ENCODE measurements around the gene NIF3L1.

Gene NIF3L1

GRCh38 chr2:200888704-200889625 is at the start of gene NIF3L1, which contains the start of gene PPIL3:
Gene NIF3L1, plus strand, starts transcription at chr2:200889371. Its CDS starts 2,573 bp downstream, at chr2:200891944.
Gene PPIL3, minus strand, starts transcription at chr2:200889077. Its CDS starts 1,462 bp downstream, at chr2:200887615.
- peak; percentile 99 for DNase-seq

DNA sequence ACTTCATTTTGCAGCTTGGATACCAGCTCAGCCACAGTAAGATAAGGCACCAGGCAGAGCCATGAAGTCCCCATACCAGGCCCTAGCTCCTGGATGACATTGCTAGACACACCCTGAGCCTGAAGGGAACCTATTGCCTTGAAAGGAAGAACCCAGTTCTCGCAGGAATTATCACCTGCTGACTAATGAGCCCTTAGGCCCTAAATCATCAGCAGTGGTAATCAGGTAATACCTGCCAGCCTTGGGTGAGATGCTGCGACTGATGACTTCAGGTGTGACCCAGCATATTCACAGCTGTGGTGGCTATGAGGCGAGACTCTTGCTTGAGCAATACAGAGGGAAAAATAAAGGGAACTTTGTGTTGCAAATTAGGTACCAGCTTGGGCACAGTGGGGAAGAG is 49.7 kb upstream of the NIF3L1 start:
- no peak for DNase-seq

GRCh38 chr2:200843993-200844948 is 44.9 kb upstream of the NIF3L1 start:
- no peak for DNase-seq

DNA sequence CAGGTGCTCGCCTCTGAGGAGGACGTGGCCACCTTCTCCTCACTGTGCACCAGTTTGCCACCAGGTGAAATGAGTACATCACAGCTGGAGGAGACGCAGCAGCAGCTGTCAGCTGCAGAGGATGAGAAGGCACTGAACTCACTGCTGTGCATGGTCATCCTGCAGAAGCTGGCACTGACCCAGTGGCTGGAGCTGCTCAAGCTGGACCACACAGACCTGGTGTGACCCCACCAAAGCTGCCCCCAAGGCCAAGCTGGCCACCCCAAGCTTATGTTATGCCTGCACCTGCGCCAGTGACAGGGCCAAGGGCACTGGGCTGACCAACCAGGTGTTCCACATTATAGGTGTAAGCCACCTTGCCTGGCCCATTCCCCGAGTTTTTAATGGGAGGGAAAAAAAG is 44.0 kb upstream of the NIF3L1 start:
- no peak for DNase-seq

- no peak for DNase-seq
Observed at GRCh38 chr2:200845669-200846325, 43.4 kb upstream of the NIF3L1 start.

DNA sequence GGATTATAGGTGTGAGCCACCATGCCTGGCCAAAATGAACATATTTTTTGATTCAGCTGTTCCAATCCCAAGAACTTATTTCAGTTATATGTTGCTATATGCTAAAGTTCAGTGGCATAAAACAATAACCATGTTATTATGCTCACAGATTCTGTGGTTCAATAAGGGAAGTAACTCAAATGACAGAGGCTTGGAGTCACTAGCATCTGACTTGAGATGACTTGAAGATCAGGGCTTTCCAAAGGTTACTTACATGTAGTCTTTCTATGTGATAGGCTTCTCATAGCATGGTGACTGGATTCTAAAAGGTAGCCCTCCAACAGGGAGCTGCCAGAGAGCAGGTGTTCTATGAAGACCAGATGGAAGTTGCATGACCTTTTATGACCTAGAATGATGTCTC is 41.9 kb upstream of the NIF3L1 start:
- no peak for DNase-seq

DNA sequence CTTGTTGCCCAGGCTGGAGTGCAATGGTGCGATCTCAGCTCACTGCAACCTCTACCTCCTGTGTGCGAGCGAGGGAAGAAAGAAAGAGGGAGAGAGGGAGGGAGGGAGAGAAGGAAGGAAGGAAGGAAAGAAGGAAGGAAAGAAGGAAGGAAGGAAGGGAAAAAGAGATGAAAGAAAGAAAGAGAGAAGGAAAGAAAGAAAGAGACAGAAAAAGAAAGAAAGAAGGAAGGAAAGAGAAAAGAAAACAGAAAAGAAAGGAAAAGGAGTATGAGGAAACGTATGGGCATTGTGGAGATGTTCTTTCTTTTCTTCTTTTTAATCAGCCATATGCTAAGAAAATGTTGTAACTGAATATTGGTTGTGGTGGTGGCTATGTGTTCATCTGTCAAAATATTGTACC is 41.2 kb upstream of the NIF3L1 start:
- no peak for DNase-seq

- DNase-seq: no peak
Observed at GRCh38 chr2:200850512-200851256, 38.5 kb upstream of the NIF3L1 start.

- no peak for DNase-seq
Observed at GRCh38 chr2:200851398-200852248, 37.5 kb upstream of the NIF3L1 start.

GRCh38 chr2:200852605-200853004 is 36.6 kb upstream of the NIF3L1 start:
- DNase-seq: no peak

GRCh38 chr2:200856806-200857205 is 32.4 kb upstream of the NIF3L1 start:
- no peak for DNase-seq

DNA sequence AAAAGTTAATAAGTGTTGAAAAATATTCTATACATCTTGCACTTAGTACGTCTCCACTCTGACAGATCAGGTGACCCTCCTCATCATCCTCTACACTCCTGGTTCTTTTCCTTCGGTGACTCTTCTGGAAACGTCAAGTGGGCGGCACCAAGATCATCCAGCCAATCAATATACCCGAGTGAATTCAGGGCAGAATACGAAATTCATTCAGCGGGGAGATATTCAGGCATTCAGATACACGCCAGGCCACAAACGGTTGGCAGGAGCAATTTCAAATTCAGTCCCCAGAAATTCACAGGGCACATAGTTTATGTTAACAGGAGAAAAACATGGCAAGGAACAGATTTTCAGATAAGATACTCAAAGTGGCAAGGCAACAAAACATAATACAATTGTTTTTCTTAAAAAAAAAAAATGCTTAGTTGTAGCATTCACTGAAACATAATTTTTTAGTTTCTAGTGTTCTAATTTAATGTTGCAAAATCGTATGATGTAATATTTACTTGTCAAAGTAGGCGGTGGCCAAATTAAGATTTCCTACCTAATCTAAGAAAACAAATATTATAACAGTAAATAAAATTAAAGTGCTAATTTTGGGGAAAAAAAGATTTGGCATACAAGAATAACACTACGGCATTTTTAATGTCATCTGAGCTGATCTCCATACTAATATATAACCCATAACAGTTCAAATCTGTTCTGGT is 28.9 kb upstream of the NIF3L1 start:
- peak; percentile 32 for DNase-seq

DNA sequence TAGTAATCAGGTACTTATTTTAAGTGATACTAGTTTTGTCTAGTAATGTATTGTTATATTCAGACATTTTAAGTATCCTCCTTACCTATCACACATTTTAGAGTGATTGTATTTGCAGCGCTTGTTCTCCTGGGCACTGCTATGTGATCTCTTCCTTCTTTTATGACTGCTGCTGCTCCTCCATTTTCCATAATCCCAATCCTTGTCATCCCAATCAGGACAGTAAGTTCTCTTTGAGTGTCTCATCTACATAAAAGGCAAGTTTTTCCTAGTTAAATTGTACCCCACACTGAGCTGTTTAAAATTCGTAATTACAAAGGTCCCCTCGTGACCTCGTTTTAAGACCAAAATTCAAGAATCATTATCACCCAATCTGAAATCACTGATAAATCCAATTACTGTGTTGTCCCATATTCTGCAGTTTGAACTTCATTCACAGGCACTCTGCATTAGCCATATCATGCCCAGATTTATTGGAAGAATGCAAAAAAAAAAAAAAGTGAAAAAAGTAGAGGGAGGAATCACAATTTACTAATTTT is 27.5 kb upstream of the NIF3L1 start:
- DNase-seq: no peak

DNA sequence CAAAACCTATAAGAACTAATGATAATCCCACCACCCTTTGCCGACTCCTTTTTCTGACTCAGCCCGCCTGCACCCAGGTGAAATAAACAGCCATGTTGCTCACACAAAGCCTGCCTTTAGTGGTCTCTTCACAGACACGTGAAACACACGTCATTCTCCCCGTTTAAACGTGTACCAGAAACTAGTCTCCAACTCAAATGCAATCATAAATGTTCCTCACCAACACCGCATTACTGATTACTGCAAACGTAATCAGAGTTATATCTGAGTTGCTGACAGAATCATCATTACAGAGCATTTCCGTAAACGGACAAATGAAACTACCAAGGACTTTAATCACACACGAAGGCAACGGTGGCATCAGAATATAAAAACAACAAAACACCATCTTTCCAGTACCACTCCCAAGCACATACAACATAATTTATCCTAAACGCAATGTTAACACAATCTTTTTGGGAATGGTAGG is 26.6 kb upstream of the NIF3L1 start:
- DNase-seq: peak; percentile 82

- DNase-seq: no peak
Observed at GRCh38 chr2:200863782-200864175, 25.4 kb upstream of the NIF3L1 start.

DNA sequence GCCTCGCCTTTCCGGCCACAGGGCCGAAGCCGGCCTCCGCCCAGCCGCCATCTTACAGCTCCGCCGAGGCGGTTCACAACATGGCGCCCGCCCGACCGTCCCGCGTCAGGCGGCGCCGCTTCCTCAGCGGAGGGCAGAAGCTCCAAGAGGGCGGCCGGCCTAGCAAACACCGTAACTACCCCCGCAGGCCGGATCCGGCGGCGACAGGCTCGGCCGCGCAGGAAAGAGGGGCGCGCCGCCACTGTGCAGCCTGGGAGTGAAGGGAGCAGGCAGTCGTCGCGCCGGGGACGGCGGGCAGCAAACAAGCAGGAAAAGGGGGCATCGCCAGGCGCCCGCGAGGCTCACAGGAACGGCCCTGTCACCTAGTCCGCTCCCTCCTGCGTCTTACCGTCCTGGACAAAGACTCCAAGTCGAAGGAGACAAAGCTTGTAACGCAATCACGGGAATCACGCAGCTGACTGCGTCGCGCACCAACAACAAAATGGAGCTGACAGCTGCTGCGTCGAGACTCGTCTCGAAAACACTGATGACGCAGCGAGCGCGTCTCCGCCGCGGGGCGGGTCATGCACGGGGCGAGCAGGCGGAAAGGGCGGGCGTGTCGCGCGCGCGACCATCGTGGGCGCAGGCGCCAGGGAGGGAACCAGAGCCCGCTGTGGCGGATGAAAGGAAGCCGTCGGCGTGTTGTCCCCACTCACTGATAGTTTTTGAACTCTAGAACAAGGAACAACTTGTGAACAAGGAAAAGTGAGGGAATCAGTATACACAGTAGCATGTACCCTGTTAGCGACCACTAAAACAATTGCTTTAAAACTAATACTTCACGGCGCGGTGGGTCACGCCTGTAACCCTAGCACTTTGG is 24.8 kb upstream of the NIF3L1 start, which contains the start of gene CLK1:
CLK1 (minus strand) TSS at position 483 of the 859 bp plus-strand sequence. CDS start 2,796 bp downstream, outside the sequence.
- peak; percentile 96 for DNase-seq

DNA sequence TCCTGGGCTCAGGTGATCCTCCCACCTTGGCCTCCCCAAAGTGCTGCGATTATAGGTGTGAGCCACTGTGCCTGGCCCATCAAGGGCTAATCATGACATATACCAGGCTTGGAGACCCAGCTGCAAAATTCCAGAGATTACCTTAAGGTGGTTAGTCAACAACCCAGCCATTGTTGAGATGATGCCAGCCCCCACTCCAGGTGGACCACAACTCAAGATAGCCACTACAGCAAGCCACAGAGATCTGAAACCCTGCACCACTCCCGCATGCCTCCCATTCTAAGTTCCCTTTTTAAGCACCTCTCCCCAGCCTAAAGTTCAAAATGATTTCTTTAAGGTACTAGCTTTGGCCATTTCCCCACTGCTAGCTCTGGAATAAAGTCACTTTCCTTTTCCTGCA is 20.2 kb upstream of the NIF3L1 start:
- no peak for DNase-seq

GRCh38 chr2:200871151-200871550 is 18.0 kb upstream of the NIF3L1 start:
- DNase-seq: no peak

GRCh38 chr2:200873560-200873959 is 15.6 kb upstream of the NIF3L1 start:
- no peak for DNase-seq

All from activated CD4-positive, alpha-beta T cell treated with anti-CD3 and anti-CD28 coated beads, Interleukin-2, amount 50 U/mL, for 16 hours (primary cell).